Skeletal muscle tissue (tissue), 4 donors: ENCODE measurements around the gene NRP1. TPM values are rescaled to one million over a fixed set of nuclear protein-coding genes. Genes with fewer than 3 reads are reported as not detected.

Experiments used
- H3K27ac ChIP-seq: one replicate; pipeline ENCODE4 v1.7.0; 2013; ENCODE audit warnings: mild to moderate bottlenecking, low read depth, low read length, inconsistent platforms
- H3K27me3 ChIP-seq, 3 donors: one replicate each; pipeline ENCODE4 v1.7.0; 2013; ENCODE audit warnings: low read length in 3 of 3; ENCODE audit not compliant: control insufficient read depth in 3 of 3, insufficient read depth in 3 of 3
- H3K36me3 ChIP-seq, 3 donors: one replicate each; pipeline ENCODE4 v1.7.0; 2013; ENCODE audit warnings: low read length in 3 of 3; ENCODE audit not compliant: control insufficient read depth in 3 of 3, insufficient read depth in 3 of 3
- H3K4me1 ChIP-seq, 3 donors: one replicate each; pipeline ENCODE4 v1.7.0; 2013; ENCODE audit warnings: low read length in 3 of 3, mild to moderate bottlenecking in 3 of 3; ENCODE audit not compliant: control insufficient read depth in 3 of 3, insufficient read depth in 3 of 3
- H3K4me3 ChIP-seq, 3 donors: one replicate each; pipeline ENCODE4 v1.7.0; 2013; ENCODE audit warnings: low read length in 3 of 3
- H3K9ac ChIP-seq, 3 donors: one replicate each; pipeline ENCODE4 v1.7.0; 2013; ENCODE audit warnings: low read length in 3 of 3, mild to moderate bottlenecking in 3 of 3, moderate library complexity in 2 of 3, low read depth in 1 of 3
- H3K9me3 ChIP-seq, 3 donors: one replicate each; pipeline ENCODE4 v1.7.0; 2013; ENCODE audit warnings: low read length in 3 of 3; ENCODE audit not compliant: control insufficient read depth in 3 of 3
- total RNA-seq: library from RNA; depleted of rRNA; stranded (reverse); fragments of >200 nt; gene quantifications from one replicate; pipeline ENCODE4 v1.2.3, GENCODE V29; 2014
- donor health status: Osteomylitis.

The NRP1 gene
- total RNA-seq, 1 donor from 2014 or later = 120 TPM

DNA sequence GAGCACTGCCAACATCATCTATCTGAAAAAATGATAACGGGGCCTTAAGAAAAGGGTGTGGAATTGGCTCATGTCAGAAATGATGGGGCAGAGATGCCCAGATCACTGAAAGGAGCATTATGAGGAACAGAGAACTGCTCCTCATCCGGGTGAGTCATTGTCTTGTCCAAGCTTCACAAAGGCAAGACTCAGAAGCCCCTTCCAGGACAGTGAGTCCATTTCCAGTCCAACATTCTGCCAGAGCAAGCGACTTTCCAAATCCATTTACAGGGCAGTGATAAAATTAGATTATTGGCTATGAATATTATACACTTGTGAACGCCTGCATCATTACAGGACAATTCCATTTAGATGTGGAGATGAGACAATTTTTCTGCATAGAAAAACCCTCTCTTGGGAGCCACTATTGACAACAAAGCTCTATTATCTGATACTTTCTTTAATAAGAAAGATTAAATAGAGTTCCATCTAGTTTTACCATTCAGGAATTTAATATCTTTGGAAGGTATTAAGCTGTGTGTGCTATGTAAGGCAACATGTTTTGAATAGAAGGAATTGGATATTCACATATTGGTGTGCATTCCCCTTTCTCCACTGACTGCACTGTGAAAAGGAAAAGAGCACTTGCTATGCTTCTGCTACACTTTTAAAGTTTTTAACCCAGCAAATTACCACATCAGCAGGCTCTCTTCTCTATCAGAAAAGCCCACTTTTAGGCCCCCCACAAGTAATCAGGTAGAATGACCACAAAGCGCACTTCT, 159.6 kb downstream of the NRP1 start:
- Histone ChIP-seq H3K27ac (no peak overlapping the region), H3K4me3 (no peak overlapping the region), H3K9ac (no peak overlapping the region), H3K4me1 (peaks cover 0 to 8% (median 3%) of the 10 kb centered on the region in 3 donors), H3K36me3 (peaks cover 7 to 8% (median 8%) of the 10 kb centered on the region in 3 donors), H3K27me3 (no peaks in the 10 kb centered on the region), H3K9me3 (no peaks in the 10 kb centered on the region)

DNA sequence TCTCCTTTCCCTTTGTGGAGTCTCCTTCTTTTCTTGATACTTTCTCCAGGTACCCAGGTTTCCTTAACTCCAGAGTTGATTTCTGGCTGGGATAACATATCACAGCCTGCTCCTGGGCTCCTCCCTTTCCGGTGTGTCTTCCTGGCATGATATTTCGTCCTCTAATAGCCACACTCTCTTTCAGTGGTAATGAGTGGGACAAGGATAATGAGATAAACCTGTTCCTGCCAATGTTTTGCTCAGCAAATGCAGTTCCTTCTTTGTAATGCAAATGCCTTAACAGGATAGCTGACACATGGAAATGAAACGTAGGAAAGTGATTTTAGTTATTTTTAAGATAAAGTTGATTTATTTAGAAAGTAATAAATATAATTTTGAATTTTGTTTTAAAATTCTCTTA, 168.6 kb downstream of the NRP1 start:
- Histone ChIP-seq H3K27ac (no peak overlapping the region), H3K36me3 (no peaks in the 10 kb centered on the region), H3K27me3 (no peaks in the 10 kb centered on the region), H3K4me3 (no peak overlapping the region), H3K9ac (no peak overlapping the region), H3K4me1 (no peaks in the 10 kb centered on the region), H3K9me3 (no peaks in the 10 kb centered on the region)

DNA sequence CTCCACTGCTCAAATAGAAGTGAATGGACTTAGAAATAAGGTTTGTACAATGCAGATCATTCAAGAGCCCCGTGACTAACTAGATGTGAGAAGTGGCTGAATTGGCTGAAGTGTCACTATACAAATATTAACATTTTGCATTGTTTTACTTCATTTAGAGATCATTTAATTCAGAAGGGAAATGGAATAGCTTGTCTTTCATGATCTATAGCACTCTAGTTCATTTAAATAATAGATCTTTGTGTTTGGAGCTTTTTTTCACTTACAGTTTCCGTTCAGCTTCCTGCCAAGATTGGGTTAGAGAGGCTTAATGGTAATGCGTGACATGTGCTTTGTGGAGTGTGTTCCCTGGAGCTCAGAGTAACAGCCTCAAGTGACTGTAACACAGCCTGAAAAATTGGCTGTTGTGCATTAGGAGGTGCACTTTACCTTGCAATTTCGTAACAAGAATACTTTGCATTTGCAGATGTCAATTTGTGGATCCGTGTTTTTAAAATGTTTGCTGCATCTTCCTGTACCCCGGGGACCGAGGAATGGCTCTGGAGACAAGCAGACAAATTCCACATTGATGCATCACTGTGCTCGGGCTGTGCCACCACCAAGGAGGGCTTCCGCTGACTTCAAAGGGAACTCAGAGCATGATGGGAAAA, 170.3 kb downstream of the NRP1 start:
- H3K36me3 ChIP-seq = no peaks in the 10 kb centered on the region
- no peak overlapping the region for H3K27ac ChIP-seq
- no peak overlapping the region for H3K4me3 ChIP-seq
- H3K9me3 ChIP-seq = no peaks in the 10 kb centered on the region
- H3K4me1 ChIP-seq = no peaks in the 10 kb centered on the region
- no peak overlapping the region for H3K9ac ChIP-seq
- H3K27me3 ChIP-seq = no peaks in the 10 kb centered on the region

DNA sequence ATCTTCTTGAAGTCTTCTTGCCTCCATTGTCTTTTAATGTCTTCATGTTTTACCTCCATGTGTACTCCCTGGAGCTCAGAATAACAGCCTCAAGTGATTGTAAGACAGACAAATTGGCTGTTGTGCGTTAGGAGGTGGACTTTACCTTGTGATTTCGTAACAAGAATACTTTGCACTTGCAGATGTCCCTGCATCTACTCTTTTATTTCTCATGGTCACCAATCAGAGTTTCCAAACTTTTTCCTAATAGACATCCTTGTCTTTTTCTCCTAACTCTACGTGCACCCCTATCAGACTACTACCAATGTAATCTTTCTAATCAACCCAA, 172.3 kb downstream of the NRP1 start:
- Histone ChIP-seq H3K4me3 (no peak overlapping the region), H3K4me1 (no peaks in the 10 kb centered on the region), H3K9me3 (no peaks in the 10 kb centered on the region), H3K36me3 (no peaks in the 10 kb centered on the region), H3K27ac (no peak overlapping the region), H3K9ac (no peak overlapping the region), H3K27me3 (no peaks in the 10 kb centered on the region)

DNA sequence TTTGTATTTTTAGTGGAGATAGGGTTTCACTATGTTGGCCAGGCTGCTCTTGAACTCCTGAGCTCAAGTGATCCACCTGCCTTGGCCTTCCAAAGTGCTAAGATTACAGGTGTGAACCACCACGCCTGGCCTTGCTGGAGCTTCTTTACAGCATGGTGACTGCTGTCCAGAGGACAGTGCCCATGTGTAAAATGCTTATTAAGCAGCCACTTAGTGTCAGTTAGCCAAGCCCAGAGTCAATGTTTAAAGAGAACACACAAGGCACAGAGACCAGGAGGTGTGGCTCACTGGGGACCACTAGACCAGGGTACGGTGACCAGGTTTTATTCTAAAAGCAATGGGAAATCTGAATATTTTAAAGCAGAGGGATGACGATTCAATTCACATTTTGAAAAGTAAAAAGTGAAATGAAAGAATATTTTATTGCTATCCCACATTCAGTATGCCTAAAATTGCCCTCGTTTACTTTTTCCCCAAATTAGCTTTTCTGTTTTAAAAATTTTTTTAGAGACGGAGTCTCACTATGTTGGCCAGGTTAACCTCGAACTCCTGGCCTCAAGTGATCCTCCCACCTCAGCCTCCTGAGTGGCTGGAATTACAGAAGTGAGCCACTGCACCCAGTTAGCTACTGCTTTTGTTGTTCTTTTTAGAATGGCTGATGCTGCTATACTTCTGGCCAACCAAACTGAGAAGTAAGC, 172.8 kb downstream of the NRP1 start:
- H3K9ac ChIP-seq = no peak overlapping the region
- H3K27me3 ChIP-seq = no peaks in the 10 kb centered on the region
- no peak overlapping the region for H3K27ac ChIP-seq
- H3K4me1 ChIP-seq = no peaks in the 10 kb centered on the region
- no peaks in the 10 kb centered on the region for H3K9me3 ChIP-seq
- H3K4me3 ChIP-seq = no peak overlapping the region
- H3K36me3 ChIP-seq = no peaks in the 10 kb centered on the region

DNA sequence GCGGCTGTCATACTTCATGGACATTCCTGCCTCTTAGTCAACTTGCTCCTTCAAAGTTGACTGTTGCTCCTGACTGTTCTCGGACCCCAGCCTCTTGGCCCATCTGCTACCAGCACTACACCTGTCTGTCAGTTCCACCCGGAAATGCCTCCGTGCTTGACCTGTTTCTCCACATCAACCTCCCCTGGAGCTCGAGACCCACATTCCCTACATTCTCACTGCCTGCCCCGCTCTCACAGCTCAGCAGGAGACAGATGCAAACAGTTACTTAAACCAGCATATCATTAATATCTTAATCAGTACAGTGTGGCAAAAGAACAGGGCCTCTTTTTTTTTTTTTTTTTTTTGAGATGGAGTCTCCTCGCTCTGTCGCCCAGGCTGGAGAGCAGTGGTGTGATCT, 174.3 kb downstream of the NRP1 start:
- Histone ChIP-seq H3K9ac (no peak overlapping the region), H3K4me3 (no peak overlapping the region), H3K27me3 (no peaks in the 10 kb centered on the region), H3K4me1 (no peaks in the 10 kb centered on the region), H3K36me3 (no peaks in the 10 kb centered on the region), H3K9me3 (no peaks in the 10 kb centered on the region), H3K27ac (no peak overlapping the region)

DNA sequence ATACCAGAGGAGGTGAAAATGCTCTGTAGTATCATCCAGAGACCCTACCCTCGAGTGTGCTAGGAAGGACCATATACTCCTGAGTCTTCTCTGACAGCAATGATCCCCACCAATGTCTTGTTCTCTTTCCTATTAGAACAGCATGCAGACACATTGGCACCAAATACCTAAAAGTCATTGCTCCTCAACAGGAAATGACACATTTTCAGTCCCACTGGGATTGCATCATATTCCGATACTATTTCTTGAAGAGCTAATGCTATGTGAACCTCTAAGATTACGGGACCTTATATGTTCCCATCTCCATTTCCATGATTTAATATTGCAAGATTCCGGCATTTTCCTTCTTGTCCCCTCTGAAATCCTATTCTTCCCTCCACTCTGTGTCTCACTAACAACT, 177.4 kb downstream of the NRP1 start:
- H3K27me3 ChIP-seq = no peaks in the 10 kb centered on the region
- H3K4me3 ChIP-seq = no peak overlapping the region
- H3K27ac ChIP-seq = no peak overlapping the region
- no peaks in the 10 kb centered on the region for H3K36me3 ChIP-seq
- peaks cover 0 to 4% (median 0%) of the 10 kb centered on the region in 3 donors for H3K4me1 ChIP-seq
- no peaks in the 10 kb centered on the region for H3K9me3 ChIP-seq
- H3K9ac ChIP-seq = no peak overlapping the region

DNA sequence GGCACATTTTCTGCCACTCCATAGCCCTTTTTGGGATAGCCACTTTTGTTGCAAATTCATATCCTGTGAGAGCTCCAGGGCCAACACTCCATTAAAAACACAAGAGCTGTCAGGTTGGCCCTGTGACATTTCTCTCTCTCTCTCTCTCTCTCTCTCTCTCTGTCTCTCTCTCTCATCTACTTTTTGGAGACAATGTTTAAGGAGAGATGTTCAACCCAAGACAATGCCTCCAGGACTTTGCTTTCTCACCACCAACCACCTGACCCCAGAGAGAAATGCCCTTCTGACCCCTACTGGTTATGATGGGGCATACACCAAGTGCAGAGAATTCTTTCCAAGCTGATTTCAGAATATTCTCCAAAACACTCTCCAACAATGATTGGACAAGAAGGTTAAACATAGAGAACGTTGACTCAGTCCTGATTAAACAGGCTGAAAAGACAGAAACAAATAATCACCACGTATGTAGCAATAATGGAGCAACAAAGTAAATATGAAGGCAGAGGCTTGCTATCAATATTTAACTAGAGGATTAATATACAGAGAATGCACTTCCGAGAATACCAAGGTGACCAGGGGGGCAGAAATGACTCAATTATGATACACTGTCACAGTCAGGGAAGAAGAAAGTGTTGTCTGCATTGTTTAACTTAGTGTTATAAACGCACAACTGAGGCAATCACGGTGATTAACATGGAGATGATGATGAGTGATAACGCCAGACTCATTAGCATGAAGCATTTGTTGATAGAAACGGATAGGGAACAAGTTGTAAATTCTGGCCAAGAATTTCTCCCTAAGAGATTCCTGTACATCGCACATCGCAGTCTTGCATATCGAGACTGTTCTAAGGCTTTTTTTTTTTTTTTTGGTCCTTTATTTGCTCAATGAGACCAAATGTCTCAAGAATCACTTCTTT, 178.5 kb downstream of the NRP1 start:
- Histone ChIP-seq H3K36me3 (no peaks in the 10 kb centered on the region), H3K9ac (no peak overlapping the region), H3K27ac (no peak overlapping the region), H3K4me1 (peaks cover 0 to 4% (median 0%) of the 10 kb centered on the region in 3 donors), H3K27me3 (no peaks in the 10 kb centered on the region), H3K4me3 (no peak overlapping the region), H3K9me3 (no peaks in the 10 kb centered on the region)

DNA sequence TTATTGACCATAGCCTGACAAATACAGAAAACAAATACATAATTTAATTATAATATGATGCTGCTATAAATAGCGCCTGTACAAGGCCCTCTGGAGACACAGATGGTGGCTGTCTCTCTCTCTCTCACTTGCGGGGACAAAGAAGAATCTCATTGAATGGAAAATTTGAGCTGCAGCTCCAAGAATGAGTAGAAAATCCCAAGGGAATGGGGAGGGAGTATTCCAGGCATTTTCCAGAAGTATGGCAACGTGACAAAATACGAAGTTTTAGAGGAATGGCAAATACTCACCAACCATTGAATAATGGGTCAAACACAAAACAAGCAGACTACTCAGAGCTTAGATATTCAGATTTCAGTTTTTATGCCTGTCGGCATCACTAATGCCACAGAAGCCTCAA, 179.9 kb downstream of the NRP1 start:
- no peak overlapping the region for H3K4me3 ChIP-seq
- no peak overlapping the region for H3K27ac ChIP-seq
- no peak overlapping the region for H3K9ac ChIP-seq
- H3K4me1 ChIP-seq = peaks cover 0 to 4% (median 0%) of the 10 kb centered on the region in 3 donors
- H3K27me3 ChIP-seq = no peaks in the 10 kb centered on the region
- no peaks in the 10 kb centered on the region for H3K36me3 ChIP-seq
- no peaks in the 10 kb centered on the region for H3K9me3 ChIP-seq
